GM19324 (cell line): Measurements from ENCODE around the gene ZNF407.

Experiments used
- ATAC-seq: cut with Tn5 transposase; IDR thresholded peaks from one replicate; pipeline ENCODE4 v1.9.1; 2021; ENCODE audit warnings: mild to moderate bottlenecking, moderate library complexity; ENCODE audit not compliant: unreplicated experiment, low FRiP score

The ZNF407 gene

GRCh38 chr18:75029481-75029880, 431.8 kb downstream of the ZNF407 start:
- ATAC-seq = no peak

GRCh38 chr18:75031717-75032317, 434.1 kb downstream of the ZNF407 start:
- no peak for ATAC-seq

GRCh38 chr18:75033516-75033915, 435.8 kb downstream of the ZNF407 start:
- ATAC-seq = no peak

GRCh38 chr18:75034937-75035336, 437.3 kb downstream of the ZNF407 start:
- no peak for ATAC-seq

GRCh38 chr18:75035928-75036327, 438.3 kb downstream of the ZNF407 start:
- no peak for ATAC-seq

GRCh38 chr18:75036917-75037688, 439.4 kb downstream of the ZNF407 start:
- no peak for ATAC-seq

GRCh38 chr18:75037689-75037955, 440.0 kb downstream of the ZNF407 start:
- ATAC-seq = no peak

- ATAC-seq = no peak
Observed at GRCh38 chr18:75041586-75041985, 443.9 kb downstream of the ZNF407 start.

GRCh38 chr18:75043478-75043877, 445.8 kb downstream of the ZNF407 start:
- no peak for ATAC-seq

- ATAC-seq = no peak
Observed at GRCh38 chr18:75044296-75044695, 446.6 kb downstream of the ZNF407 start.

- no peak for ATAC-seq
Observed at GRCh38 chr18:75044791-75045190, 447.1 kb downstream of the ZNF407 start.

- ATAC-seq = no peak
Observed at GRCh38 chr18:75045272-75045671, 447.6 kb downstream of the ZNF407 start.

GRCh38 chr18:75047240-75047961, 449.7 kb downstream of the ZNF407 start:
- no peak for ATAC-seq

GRCh38 chr18:75048776-75049454, 451.2 kb downstream of the ZNF407 start:
- no peak for ATAC-seq

- no peak for ATAC-seq
Observed at GRCh38 chr18:75049455-75049789, 451.8 kb downstream of the ZNF407 start.

GRCh38 chr18:75051757-75052156, 454.1 kb downstream of the ZNF407 start:
- no peak for ATAC-seq

GRCh38 chr18:75052475-75052874, 454.8 kb downstream of the ZNF407 start:
- no peak for ATAC-seq

GRCh38 chr18:75053028-75053629, 455.5 kb downstream of the ZNF407 start:
- no peak for ATAC-seq

GRCh38 chr18:75054046-75054445, 456.4 kb downstream of the ZNF407 start:
- no peak for ATAC-seq

GRCh38 chr18:75054611-75055010, 456.9 kb downstream of the ZNF407 start:
- no peak for ATAC-seq
